Hepatic stellate cell (primary cell): ENCODE data around the gene NUB1.
"Not testable (repeated sequence)": the region's sequence is repeated elsewhere in the genome, so short reads cannot be mapped to it uniquely, and the experiment has no call there.

Experiments used
- DNase-seq: peaks from one replicate; pipeline ENCODE4 v3.0.0; 2011; ENCODE audit warnings: low spot score

Gene NUB1

DNA sequence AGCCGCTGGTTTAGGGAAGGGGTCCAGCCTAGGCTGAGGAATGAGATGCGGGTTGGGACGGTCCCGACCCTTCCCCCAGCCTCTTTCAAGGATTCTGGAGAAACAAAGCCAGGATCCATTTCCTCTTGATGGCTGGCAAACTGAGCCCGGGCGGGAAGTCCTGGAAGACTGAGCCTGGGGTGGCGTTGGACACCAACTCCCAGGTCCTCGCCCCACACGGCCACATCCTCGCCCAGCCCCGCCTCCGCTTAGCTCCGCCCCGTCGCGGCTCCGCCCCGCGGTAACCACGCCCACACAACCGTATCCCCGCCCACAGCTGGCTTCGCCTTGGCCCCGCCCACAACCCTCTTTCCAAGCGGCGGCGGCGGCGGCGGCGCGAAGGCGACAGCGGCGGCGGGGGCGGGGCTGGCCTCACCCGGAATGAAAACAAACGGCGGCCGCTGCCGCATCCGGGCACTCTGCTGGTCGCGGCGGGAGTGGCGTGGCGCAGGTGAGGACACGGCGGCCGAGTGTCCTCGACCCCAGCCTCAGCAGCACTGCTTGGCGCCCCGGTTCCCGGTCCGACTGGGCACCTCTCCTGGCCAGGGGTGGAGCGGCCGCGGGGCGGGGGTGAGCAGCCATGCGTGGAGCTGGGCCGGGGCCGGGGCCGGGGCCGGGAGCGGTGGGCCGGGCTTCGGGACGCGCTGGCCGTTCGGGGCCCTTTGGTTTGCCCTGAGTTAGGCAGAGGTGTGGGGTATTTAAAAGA is at the start of gene NUB1:
Gene NUB1, plus strand, starts transcription at position 456 of the 745 bp plus-strand sequence. CDS start 3,538 bp downstream, outside the sequence.
- peak; percentile 82 for DNase-seq

DNA sequence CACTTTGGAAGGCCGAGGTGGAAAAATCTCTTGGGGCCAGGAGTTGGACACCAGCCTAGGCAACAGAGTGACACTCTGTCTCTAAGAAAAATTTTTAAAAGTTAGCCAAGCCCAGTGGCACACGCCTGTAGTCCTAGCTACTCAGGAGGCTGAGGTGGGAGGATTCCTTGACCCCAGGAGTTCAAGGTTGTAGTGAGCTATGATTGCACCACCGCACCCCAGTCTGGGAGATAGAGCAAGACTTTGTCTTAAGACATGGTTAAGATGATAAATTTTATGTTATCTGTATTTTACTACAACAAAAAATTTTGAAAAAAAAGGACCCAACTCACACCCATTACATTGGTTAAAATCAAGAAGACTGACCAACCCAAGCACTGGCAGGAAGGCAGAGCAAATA is 48.8 kb upstream of the NUB1 start:
- DNase-seq, result no peak

DNA sequence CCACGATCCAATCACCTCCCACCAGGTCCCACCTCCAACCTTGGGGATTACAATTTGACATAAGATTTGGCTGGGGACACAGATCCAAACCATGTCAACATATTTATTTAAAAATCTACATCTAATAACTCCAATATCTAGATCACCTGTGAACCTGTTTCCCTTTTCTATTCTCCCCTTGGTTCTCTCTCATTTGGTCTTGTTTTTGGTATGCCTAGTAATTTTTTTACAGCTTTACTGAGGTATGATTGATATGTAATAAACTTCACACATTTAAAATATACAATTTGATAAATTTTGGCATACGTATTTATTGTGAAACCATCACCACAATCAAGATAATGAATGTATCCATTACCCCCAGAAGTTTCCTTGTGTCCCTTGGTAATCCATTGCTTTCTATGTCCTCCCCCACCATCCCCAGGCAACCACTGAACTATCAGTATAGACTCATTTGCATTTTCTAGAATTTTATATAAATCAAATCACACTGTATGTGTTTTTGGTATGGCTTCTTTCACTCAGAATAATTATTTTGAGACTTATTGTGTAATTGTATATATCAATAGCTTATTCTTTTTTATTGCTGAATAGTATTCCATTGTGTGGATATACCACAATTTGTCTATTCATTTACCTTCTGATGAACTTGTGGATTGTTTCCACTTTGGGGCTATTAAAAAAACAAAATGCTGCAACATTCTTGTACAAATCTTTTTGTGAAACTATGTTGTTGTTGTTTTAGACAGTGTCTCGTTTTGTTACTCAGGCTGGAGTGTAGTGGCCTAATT is 45.2 kb upstream of the NUB1 start:
- DNase-seq, result no peak

- no peak for DNase-seq
Observed at GRCh38 chr7:151298765-151299164, 42.8 kb upstream of the NUB1 start.

DNA sequence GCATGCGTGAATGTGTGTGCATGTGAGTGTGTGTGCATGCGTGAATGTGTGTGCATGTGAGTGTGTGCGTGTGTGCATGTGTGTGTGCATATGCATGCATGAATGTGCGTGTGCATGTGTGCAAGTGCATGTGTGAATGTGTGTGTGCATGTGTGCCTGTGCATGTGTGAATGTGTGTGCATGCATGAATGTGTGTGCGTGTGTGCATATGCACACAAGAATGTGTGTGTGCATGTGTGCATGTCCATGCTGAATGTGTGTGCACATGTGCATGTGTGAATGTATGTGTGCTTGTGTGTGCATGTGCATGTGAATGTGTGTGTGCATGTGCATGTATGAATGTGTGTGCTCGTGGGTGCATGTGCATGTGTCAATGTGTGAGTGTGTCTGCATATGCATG is 42.1 kb upstream of the NUB1 start:
- DNase-seq, result no peak

GRCh38 chr7:151299940-151300645 is 41.5 kb upstream of the NUB1 start:
- no peak for DNase-seq

- DNase-seq, result no peak
Observed at GRCh38 chr7:151301471-151302462, 39.8 kb upstream of the NUB1 start.

- DNase-seq, result not testable (repeated sequence)
Observed at GRCh38 chr7:151304251-151304650, 37.4 kb upstream of the NUB1 start.

- DNase-seq, result peak; percentile 23
Observed at GRCh38 chr7:151304856-151305255, 36.8 kb upstream of the NUB1 start.

- DNase-seq, result no peak
Observed at GRCh38 chr7:151306374-151306773, 35.2 kb upstream of the NUB1 start.

DNA sequence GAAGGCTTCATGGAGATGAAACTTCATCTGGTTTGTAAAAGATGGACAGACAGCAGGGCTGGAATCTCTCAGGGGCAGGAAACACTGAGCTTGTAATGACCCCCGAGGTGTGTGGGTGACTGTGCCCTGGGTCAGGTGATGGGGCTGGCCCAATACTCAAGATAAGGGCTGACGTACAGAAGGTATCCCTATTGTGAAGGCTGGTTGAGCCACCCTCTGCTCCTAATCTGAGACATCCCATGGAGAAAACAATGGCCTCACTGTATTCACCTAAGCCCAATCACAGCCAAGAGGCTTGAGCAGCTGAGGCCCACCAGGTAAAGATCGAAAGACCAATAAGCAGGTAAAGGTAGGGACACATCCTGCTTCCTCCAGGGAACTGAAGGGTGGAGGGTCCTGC is 34.8 kb upstream of the NUB1 start:
- no peak for DNase-seq

GRCh38 chr7:151307536-151307935 is 34.1 kb upstream of the NUB1 start:
- DNase-seq, result no peak

DNA sequence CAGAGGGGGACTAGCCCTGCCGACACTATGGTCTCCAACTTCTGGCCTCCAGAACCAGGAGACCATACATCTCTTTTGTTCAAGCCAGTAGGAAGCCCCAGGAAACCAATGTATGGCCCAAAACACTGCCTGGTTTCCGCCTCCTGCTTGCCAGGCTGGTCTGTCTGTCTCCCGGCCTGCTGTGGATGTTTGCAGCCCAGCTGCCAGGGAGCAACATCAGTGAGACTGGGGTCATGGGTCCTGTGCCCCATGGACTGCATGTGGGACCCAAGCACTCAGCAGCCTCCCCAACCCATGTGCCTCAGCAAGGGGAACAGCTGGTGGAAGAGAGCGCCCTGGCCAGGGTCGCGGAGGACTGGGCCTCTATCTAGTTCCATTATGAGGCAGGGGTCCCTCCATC is 33.4 kb upstream of the NUB1 start:
- no peak for DNase-seq

- no peak for DNase-seq
Observed at GRCh38 chr7:151308791-151309190, 32.8 kb upstream of the NUB1 start.

DNA sequence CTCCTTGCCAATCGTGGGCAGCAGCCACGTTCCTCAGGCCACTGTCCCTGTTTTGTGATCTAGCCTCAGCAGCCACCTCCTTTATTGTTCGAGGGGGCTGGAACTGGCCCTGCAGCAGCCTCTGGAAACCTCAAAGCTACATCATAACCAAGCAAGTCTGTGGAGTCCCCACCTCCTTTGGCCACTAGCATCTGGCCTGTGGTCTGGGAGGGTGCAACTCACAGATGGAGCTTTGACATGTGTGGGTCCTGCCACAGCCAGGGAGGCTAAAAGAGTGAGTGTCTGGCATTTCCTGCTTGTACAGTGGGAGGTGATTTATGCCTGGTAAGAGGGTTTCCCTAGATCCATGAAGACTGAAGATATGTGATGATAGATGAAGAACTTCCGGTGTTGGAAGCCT is 32.3 kb upstream of the NUB1 start:
- DNase-seq, result peak; percentile 70

DNA sequence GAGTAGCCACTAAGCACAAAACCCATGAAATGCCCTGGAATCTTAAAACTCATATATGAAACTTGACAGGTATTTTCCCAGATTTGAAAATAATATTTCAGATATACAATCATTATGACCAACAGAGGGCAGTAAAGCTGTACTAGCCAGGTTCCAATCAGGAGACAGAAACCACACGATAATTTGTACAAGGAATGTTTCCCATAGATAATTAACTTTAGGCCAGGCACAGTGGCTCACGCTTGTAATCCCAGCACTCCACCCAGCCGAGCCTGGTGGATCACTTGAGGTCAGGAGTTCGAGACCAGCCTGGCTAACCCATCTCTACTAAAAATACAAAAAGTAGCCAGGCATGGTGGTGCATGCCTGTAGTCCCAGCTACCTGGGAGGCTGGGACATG is 31.0 kb upstream of the NUB1 start:
- DNase-seq, result peak; percentile 29

- DNase-seq, result no peak
Observed at GRCh38 chr7:151311294-151311864, 30.2 kb upstream of the NUB1 start.

- no peak for DNase-seq
Observed at GRCh38 chr7:151312356-151312755, 29.3 kb upstream of the NUB1 start.

GRCh38 chr7:151312831-151313809 is 28.5 kb upstream of the NUB1 start:
- DNase-seq, result no peak

DNA sequence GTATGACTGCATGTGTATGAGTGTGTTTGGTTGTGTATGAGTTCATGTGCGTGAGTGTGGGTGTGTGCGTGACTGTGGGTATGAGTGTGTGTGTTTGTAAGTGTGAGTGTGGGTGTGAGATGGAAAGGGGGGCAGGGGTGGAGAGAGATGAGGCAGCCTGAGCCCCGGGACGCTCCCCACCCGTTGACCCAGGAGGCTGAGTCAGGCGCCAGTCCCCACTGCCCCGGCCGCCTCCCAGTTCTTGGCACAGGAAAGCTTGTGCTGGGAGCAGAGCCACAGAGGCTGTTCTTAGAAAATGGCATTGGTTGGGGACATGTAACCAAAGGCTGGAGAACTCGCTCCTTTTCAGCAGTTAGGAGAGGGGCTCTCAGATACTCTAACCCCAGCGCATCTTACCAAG is 27.8 kb upstream of the NUB1 start:
- DNase-seq, result peak; percentile 41
